GM18499 (cell line): Measurements from ENCODE around the gene SFSWAP.
A peak's percentile ranks its signal among the peaks of the same experiment; 100 is the strongest.
"Not testable (repeated sequence)": the region's sequence is repeated elsewhere in the genome, so short reads cannot be mapped to it uniquely, and the experiment has no call there.

ENCODE experiments used
- ATAC-seq: cut with Tn5 transposase; IDR thresholded peaks from one replicate; pipeline ENCODE4 v1.9.1; 2021; ENCODE audit warnings: moderate number of reproducible peaks; ENCODE audit not compliant: insufficient read depth, unreplicated experiment

SFSWAP gene

DNA sequence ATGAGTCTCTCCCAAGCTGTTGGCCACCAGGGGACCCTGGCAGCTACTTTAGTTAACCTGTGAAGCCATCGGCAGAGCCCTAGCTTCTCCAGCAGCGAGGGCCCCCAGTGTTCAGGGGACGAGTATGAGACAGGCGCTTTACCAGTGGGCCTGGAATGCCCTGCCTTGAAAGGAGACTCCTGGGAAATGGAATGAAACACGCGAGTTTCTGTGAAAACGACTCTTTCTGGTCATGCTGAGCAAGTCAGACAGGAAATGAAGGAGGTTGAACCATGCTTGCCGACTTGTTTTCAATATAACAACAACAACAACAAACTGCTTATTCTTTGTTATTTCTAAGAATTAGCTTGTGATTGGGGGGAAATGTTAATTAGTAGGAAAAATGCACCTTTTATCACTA, 42.9 kb downstream of the SFSWAP start:
- no peak for ATAC-seq

DNA sequence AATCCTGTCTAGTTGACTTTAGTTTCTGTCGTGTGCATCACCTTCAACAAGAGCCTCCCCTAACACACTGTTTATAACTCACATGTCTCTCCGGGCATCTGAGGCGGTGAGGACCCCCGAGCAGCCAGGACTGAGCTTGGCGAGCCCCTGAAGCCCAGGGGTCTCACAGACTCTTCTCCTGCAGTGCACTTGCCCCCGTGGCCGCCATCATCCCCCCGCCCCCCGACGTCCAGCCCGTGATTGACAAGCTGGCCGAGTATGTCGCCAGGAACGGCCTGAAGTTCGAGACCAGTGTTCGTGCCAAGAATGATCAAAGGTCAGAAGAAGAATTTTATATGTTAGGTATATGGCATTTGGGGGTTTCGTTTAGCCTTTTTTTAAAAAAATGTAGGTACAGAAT, 43.3 kb downstream of the SFSWAP start:
- ATAC-seq = no peak

DNA sequence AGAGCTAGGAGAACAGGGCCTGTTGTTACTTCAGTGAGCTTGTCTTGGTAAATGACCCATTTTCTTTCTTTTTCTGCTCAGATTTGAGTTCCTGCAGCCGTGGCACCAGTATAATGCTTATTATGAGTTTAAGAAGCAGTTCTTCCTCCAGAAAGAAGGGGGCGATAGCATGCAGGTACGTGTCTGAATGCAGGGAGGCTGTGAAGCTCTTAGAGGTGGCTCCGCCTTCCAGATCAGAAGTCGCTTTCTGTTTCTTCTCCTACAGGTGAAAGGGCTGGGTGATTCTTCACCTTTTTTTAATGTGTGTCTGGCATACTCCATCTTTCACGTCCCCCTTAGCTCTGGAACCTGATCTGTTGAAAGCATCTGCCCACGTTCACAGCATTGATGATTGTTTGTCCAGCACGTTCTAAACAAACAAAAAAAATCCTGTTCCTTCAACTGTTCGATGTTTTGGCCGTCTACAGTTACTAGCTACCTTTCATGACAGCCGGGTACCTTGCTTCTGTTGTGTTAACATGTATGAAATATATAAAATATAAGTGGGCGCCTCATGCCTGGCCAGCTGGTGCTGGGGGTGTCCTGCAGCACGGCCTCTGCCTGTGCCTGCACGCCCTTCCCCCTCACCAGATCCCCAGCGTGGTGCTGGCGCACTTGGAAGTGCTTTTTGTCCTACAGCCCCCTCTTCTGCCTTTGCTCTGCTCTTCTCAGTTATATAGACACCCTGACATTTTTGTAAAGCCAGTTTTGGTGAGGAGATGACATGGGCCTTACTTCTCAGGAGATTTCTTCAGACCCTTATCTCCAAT, 44.6 kb downstream of the SFSWAP start:
- ATAC-seq = no peak

DNA sequence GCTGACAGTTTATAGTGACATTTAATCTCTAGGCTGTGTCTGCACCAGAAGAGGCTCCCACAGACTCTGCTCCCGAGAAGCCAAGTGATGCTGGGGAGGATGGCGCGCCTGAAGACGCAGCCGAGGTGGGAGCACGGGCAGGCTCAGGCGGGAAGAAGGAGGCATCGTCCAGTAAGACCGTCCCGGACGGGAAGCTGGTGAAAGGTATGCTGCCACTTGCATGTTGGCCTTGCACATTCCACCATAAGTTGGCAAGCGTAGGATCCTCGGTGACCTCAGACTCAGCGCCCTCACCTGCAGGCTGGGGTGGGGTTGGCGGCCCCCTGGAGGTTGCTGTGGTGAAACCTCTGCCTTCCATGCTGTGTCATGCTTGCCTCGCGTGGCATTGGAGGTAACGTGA, 45.6 kb downstream of the SFSWAP start:
- ATAC-seq = no peak

DNA sequence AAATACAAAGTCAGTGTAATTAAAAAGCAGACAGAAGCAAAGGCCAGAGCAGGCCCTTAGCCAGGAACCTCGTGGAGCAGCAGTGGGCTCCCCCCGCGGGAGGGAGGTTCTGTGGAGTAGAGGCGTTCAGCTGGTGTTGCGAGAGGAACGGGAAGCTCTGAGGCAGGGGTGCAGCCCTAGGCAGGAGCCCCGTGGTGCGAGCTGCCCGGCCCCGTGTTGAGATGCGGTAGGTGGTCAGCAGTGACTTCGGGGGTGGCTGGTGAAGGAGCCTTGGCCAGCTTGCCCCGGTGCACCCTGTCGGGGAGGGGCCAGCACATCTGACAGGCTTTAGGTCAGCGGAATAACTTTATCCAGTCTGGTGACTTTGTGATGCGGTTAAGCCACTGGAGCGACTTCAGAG, 46.2 kb downstream of the SFSWAP start:
- no peak for ATAC-seq

DNA sequence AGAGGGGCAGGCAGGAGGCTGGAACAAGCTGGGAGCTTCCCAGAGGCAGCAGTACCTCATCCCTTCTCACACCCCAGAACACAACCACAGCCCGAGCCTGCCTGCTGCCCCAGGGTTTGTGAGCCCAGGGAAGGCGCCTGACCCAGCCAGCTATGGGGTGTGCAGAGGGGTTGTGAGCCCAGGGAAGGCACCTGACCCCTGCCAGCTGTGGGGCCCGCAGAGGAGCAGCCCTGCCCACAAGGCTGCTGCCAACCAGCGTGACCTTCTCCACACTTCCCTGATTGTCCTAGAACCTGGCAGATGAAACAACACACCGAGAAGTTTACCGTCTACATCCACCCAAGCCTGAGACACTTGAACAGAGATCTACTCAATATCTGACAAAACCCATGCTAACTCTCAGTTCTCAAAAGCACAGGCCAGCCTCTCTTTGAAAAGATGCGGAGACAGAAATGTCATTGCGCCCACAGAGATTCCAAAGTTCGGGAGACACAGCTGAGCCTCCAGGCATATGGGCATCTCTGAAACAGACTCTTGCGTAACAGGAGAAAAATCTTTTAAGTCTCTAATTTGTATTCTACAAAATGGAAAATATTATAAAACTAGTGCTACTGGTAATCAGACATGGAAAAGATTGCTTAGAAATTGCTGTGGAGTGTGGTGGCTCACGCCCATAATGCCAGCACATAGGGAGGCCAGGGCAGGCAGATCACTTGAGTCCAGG, 47.3 kb downstream of the SFSWAP start:
- ATAC-seq = no peak

DNA sequence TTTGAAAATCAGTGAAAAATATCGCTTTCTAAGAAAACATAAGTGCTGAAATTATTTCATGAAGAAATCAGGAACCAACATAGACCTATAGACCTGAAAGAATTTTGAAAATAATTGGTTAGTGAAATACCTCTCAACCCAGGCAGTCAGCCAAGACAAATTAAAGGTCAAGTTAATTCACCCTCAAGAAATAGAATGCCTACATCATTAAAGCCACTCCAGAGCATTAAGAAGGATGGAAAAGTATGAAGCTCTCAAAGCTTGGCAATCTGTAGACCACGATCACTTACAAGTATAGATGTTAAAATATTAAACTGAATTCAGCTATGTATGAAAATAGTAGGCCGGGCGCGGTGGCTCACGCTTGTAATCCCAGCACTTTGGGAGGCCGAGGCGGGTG, 48.3 kb downstream of the SFSWAP start:
- no peak for ATAC-seq

DNA sequence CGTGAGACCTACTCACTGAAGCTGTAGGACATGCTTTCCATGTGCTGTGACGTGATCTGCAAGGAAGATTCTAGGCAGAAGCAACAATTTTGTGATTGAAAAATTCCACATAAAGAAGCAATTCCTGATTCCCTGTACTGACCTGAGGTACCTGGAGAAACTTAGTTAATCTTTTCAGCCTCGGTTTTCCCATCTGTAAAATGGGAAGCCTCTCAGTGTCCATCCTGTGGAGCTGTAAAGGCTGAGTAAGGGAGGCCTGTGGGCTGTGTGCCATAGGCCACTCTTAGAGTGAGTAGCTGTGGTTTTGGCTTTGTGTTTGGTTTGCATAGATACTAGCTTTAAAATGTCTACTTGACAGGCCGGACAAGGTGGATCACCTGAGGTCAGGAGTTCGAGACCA, 50.7 kb downstream of the SFSWAP start:
- ATAC-seq = no peak

DNA sequence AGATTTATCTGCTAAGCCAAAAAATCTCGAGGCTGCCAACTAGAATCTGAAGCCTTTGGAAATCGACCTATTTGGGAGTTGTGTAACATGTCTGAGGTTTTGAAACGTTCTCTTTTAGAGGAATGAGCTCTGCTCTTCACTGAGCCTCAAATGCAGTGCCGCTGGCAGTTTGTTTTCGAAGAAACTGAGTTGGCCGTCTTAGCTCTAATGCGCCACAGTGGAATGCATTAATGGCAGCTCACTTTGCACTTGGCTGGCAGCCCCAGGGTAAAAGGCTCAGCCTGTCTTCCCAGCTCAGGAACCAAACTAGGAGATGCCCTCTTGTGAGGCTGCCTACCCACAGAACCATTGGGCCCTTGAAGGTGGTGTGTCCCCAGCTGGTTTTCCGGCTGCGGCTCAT, 53.8 kb downstream of the SFSWAP start:
- no peak for ATAC-seq

DNA sequence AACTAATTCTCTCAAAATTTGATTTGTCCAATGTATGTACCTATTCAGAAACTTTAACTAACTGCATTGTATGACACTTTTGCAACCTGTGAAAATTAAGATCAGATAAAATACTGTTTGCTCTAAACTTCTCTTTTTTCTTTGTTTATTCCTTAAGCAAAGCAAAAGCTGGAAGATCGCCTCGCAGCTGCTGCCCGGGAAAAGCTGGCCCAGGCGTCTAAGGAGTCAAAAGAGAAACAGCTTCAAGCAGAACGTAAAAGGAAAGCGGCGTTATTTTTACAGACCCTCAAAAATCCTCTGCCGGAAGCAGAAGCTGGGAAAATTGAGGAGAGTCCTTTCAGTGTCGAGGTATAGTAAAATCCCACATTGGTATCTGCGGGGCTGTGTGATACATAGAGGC, 55.1 kb downstream of the SFSWAP start:
- no peak for ATAC-seq

DNA sequence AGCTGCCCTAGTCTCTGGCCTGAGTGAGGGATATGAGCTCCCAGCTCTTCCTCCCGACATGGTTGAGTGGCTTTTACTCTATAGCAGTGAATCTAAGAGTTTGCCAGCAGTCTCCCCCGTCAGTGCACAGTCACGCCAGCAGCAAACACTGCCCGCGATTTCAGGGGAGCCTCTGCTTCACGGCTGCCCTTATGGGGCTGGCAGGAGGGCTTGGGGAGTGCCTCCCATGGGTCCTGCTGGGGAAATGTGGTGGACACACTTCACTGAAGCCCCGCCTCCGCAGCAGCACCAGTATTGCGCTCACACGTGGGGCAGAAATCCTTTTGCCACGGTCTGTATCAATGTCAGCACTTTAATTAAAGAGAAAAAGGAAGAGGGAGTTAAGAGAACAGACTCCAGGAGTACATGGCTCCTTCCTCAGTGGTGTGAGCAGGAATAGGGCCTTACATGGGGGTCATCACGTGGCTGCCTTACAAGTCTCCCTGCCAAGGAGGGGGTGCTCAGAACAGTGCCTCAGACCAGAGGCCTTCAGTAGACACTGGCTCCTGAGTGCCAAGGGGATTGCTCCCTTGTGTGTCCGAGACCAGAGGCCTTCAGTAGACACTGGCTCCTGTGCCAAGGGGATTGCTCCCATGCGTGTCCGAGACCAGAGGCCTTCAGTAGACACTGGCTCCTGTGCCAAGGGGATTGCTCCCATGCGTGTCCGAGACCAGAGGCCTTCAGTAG, 55.7 kb downstream of the SFSWAP start:
- ATAC-seq = no peak

DNA sequence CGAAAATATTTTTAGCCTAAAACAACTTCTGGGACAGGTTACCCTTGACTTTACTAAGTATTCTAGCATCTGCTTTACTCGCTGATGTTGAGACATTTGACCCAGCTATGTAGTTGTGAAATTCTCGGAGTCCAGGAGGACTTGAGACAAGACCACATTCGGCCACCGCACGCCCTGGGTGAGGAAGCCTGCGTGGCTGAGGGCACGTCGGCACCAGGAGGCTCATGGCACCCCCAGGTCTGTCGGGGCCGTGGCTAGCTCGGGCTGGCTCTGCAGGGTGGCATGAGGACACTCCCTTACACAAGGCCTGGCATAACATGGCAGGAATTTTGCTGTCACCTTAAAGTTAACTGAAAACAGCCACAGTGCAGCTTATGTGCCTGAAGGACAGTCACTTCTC, 59.2 kb downstream of the SFSWAP start:
- no peak for ATAC-seq

DNA sequence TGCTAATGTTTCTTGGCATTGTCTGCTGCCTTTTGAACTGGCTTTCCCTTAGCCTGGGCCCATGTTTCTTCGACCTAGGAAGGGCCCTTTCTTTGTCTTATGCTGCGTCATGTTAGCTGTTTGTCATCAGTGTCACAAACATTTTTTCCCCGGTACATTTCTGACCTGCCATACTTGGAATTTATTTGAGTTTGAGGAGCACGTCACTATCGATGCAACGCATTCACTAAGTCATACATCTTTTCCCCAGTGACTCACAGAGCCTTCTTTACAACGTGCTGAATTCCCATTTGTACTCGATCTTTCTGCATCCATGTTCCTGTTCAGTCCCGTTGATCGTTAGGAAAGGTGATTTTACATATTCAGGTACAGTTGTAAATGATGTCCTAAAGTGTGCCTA, 61.1 kb downstream of the SFSWAP start:
- ATAC-seq = no peak

DNA sequence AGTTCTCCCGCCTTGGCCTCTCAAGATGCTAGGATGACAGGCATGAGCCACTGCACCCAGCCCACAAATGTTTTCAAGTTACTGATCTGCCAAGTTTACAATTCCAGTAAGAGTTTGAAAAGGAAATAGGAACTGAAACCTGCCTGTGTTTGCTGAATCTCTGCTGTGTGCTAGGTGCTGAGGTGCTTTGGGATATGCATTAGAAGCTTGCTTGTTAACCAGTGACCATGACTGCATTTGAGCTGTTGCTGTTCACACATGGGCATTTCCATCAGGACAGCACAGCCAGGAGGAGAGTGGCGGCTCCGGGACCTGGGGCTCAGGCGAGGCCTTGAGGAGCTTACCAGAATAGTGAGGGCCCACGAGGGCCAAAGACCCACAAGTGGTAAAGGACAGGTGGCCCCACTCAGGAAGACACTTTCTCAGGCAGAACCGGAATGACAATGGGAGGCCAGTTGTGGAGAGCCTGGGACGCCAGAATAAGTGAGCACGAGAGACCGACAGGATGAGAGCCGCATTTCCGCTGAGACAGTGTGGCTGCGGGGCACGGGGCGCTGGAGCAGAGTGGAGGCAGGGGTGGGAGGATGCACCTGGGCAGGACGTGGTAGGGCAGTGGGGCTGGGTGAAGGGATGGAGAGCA, 62.8 kb downstream of the SFSWAP start:
- ATAC-seq = peak; percentile 66

DNA sequence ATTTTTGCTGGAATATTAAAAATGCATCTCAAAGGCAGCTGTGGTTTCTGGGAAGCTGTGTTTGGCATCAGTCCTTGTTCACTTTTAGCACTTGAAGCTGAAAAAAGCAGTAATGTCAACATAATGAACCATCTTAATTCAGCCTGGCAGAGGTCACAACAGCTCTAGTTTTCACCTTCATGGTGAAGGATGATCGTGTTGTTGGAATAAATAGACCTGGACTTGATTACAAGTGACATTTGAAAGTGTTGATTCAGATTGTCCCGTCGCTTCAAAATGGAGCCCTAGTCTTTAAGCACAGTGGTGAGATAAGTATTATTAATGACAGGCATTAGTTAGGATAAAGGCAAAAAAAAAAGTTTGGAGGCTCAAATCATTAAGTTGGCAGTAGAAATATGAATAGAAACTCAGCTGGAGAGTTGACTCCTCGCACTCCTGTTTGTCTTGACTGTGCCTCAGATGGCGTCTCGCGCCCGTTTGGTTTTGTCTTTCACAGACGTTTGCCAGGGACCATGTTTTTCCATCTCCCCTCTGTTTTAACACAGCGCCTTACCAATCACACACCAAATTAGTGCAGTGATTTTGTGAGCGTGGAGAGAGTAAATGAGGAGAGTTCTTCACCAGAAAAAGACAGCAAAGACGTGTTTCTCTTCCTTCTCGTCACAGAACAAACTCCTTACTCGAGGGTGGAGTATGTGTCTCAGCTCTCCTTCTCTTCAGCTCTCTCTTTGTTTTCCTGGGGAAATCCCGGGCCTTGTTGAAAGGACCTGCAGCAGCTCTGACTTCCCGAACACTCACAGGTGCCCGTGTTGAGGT, 63.9 kb downstream of the SFSWAP start:
- ATAC-seq = no peak

DNA sequence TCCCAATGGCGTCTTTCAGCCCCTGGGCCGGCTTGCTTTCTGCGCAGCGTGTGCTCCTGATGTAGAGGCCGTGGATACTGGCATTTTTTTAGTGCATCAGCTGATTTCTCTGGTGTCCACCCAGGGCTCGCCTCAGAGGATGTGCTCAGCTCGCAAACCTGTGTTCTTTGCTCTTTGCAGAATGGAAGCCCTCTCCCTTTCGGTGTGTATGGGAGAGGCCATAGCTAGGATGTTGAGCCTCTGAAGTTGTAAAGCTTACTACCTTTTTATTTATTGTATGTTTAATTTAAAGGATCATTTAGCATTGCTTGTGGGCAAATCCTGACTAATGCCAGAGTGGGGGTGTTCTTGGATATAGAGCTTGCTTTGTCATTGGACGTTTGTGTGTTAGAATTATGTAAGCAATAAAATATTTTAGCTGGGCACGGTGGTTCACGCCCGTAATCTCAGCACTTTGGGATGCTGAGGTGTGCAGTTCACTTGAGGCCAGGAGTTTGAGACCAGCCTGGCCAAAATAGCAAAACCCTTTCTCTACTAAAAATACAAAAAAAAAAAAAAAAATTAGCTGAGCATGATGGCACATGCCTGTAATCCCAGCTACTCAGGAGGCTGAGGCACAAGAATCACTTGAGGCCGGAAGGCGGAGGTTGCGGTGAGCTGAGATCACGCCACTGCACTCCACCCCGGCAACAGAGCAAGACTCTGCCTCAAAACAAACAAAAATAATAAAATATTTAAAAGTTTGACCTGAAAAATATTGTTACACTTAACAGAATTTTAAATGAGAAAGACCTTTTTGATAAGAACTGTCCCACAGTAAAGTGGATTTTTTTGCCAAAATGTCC, 64.7 kb downstream of the SFSWAP start:
- ATAC-seq = no peak

DNA sequence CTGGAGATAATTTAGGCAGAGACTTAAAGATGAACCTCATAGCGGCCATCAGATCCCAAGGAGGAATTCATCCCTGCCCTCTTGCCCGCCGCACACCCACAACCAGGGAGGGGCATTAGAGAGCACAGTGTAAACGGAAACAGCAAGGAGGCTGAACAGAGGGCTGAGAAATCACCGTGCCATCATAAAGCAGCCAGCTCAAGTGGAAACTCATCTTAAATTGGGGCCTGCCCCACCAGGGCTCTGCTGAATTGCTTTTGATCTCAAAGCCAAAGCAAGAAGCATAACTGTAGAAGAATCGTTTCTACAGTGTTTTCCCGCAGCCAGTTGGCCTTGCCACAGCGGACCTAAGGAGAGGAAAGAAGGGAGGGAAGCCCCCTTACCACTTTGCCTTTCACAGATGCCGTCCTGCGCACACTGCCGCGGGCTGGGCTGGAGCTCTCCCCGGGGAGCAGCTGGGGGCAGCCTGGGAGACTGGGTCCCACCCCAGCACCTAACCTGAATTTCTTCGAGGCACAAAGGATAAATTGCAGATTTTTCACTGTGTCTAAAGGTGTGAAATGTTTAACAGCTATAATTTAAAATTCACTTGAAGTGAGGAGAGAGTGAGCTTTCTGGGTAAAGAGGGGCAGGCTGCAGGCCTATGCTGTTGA, 65.5 kb downstream of the SFSWAP start:
- ATAC-seq = no peak

DNA sequence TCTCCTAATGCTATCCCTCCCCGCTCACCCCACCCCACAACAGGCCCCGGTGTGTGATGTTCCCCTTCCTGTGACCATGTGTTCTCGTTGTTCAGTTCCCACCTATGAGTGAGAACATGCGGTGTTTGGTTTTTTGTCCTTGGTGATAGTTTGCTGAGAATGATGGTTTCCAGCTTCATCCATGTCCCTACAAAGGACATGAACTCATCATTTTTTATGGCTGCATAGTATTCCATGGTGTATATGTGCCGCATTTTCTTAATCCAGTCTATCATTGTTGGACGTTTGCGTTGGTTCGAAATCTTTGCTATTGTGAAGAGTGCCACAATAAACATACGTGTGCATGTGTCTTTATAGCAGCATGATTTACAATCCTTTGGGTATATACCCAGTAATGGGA, 66.4 kb downstream of the SFSWAP start:
- not testable (repeated sequence) for ATAC-seq

DNA sequence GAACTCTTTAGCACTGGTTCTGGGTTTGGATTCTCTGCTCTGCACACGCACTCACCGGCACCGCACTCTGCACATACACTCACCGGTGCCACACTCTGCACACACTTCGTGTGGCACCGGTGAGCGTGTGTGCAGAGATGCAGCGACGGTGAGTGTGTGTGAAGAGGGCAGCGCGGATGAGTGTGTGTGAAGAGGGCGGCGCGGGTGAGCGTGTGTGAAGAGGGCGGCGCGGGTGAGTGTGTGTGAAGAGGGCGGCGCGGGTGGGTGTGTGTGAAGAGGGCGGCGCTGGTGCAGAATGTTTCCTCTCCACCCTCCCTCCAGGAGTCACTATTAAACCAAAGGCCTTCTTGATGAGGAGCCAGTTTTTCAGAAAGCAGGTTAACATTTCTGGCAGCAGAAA, 68.1 kb downstream of the SFSWAP start:
- ATAC-seq = no peak
